HG03469 (cell line): ENCODE results near the gene PRDM4.
"Not testable (repeated sequence)": the region's sequence is repeated elsewhere in the genome, so short reads cannot be mapped to it uniquely, and the experiment has no call there.

ENCODE experiments used
- ATAC-seq: cut with Tn5 transposase; IDR thresholded peaks from one replicate; pipeline ENCODE4 v1.9.1; 2021; ENCODE audit warnings: mild to moderate bottlenecking, moderate library complexity, moderate number of reproducible peaks; ENCODE audit not compliant: unreplicated experiment

Gene PRDM4

DNA sequence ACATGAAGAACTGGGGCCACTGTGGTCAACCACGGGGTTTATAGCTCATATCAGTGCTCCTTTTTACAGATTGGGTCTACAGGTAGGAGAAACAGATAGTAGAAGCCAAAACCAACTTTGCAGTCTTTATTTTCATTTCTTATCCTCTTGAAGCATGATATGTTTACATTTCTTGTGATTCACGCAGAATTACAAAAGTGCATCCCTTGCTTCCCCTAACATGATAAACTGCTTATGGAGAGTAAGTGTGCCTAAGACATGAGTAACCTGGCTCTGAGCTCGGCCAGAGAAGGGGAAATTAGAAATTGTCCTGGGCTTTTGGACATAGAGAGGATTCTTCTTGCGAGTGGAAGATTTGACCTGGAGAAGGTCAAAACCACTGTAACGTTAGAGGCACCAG lies 56.9 kb downstream of the PRDM4 start:
- ATAC-seq, result no peak

DNA sequence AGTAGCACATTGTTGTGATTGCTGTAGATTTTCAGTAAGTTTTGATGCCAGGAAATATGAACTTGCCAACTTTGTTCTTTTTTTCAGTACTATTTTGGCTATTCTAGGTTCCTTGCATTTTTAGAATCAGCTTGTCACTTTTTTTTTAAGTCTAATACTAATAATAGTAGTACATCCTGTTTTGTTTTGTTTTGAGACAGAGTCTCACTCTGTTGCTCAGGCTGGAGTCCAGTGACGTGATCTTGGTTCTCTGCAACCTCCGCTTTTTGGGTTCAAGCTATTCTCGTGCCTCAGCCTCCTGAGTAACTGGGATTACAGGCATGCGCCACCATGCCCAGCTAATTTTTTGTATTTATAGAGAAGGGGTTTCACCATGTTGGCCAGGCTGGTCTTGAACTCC lies 58.8 kb downstream of the PRDM4 start:
- ATAC-seq, result no peak

DNA sequence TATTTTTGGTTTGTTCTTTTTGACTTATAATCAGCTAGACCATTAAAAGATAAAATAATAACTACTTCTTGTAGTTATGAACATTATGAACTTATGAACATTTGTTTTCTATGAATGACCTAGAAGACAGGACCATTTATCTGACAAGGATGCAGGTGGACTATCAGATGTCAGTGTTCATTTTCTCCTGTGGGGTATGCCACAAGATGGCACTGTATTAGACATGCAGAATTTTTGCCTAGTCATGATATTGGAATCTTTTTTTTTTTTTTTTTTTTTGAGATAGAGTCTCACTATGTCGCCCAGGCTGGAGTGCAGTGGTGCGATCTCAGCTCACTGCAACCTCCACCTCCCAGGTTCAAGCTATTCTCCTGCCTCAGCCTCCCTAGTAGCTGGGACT lies 65.2 kb downstream of the PRDM4 start:
- not testable (repeated sequence) for ATAC-seq

DNA sequence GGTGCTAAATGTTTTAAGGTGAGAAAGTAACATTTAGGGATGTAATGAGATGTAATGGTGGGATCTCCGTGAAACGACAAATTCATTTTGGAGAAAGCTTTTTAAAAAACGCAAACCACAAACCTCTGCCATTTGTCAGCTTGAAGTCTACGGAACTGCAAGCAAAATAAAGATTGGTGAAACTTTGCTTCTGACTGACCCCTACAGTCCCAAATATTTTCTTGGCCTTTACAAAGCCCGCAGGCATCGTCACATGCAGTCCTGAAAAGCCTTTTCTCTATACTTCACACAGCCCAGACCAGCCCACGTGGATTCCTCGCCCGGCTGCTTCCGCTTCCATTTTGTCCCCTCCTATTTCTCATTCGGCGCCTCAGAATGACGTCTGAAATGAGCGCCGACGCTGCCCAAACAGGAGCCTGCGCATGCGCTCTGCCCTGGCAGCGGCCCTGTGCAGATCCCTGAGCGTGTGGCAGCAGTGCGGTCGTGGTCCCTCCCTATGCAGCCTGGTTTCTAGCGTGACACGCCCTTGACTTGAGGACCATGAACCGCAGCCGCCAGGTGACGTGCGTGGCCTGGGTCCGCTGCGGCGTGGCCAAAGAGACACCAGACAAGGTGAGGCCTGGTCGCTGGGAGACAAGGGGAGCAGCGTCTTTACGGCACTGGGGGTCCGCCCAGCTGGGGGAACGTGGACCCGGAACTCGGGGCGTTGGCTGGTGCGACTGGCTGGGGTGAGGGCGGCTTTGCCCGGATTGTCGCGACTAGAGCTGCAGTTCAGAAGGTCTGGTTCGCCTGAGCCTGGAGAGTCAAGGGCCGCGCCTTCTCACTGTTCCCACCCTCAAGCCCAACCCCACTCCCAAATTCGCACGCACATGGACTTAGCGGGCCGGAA lies 75.3 kb downstream of the PRDM4 start, which contains the start of gene PWP1:
PWP1 (plus strand) TSS at position 440 of the 889 bp plus-strand sequence; CDS start at position 541, 101 bp downstream.
- ATAC-seq, result peak; percentile 84

DNA sequence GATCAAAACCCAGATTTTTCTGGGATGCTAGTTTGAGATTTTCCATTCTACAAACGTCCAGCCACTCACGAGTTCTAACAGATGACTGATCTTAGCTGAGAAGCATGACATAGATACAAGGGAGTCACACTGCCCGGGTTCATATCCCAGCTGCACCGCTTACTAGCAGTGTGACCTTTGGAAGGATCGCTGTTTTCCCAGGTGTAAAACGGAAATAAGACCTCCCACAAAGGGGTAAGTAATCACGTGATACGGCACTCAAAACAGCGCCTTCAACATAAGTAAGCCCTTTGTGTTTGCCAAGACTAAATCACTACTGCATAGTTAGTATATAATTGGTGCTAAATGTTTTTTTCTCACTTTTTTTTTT lies 76.0 kb downstream of the PRDM4 start:
- no peak for ATAC-seq

DNA sequence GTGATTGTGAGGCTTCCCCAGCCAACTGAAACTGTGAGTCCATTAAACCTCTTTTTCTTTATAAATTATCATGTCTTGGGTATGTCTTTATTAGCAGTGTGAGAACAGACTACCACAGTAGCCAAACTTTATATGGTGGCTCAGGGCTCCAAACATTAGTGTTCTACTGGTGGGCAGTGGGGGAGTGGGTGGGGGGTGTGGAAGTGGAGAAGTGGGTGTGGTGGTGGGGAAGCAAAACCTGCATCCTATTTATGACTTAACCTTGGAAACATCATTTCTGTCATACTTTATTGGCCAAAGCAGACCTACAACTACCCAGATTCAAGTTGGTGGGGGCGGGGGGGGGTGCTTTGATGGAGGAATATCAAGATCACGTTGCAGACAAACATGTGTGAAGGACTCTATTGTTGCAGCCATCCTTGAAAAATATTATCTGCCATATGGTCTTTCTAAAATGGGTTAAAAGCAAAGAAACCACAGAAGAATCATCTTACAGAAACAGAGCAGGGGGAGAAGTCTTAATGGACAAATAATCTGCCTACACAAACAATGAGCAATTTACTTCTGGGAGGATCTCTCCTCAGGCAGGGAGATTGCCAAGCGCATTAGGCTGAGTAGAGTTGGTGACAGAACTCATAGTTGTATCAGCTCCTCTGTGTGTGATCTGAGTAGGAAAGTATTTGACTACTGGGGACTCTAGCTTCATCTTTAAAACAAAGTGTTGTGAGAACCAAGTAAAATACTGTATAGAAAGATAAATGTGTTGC lies 76.7 kb downstream of the PRDM4 start:
- ATAC-seq, result no peak
